ENCODE measurements around the gene ARHGAP10.
"Not testable (repeated sequence)": the region's sequence is repeated elsewhere in the genome, so short reads cannot be mapped to it uniquely, and the experiment has no call there.

The ARHGAP10 gene

GRCh38 chr4:148073349-148073748 lies 341.5 kb downstream of the ARHGAP10 start:
- DNase-seq: no peak

DNA sequence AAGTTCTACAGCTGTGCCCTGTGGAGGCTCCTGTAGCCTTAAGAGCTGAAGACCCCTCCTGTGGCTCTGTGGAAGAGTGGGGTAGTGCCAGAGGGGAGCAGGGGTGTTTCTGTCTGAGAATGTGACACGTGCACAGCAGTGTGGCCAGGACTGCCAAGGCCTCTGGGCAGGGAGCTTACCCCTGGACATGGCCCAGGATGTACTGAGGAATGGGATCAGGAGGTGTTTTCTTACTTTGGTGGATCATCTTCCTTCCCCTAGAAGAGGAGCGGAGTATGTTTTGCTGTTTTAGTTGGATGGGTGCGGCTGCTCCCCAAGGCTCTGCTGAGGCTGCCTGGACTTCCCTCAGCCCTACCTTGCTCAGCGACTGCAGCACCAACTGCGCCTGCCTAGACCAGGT lies 342.6 kb downstream of the ARHGAP10 start:
- DNase-seq: no peak

- no peak for DNase-seq
These were observed 343.6 kb downstream of the ARHGAP10 start for GRCh38 chr4:148075438-148075837.

- DNase-seq: no peak
These were observed 345.1 kb downstream of the ARHGAP10 start for GRCh38 chr4:148076964-148077363.

GRCh38 chr4:148077581-148077980 lies 345.7 kb downstream of the ARHGAP10 start:
- DNase-seq: no peak

GRCh38 chr4:148078061-148078460 lies 346.2 kb downstream of the ARHGAP10 start:
- no peak for DNase-seq

- DNase-seq: no peak
These were observed 348.1 kb downstream of the ARHGAP10 start for GRCh38 chr4:148079961-148080360.

- no peak for DNase-seq
These were observed 349.4 kb downstream of the ARHGAP10 start for GRCh38 chr4:148081267-148081666.

- no peak for DNase-seq
These were observed 349.9 kb downstream of the ARHGAP10 start for GRCh38 chr4:148081745-148082144.

DNA sequence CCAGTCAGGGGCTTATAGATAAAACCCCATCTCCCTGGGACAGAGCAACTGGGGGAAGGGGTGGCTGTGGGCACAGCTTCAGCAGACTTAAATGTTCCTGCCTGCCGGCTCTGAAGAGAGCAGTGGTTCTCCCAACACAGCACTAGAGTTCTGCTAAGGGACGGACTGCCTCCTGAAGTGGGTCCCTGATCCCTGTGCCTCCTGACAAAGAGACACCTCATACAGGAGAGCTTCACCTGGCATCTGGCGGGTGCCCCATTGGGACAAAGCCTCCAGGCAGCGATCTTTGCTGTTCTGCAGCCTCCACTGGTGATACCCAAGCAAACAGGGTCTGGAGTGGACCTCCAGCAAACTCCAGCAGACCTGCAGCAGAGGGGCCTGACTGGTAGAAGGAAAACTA lies 351.2 kb downstream of the ARHGAP10 start:
- not testable (repeated sequence) for DNase-seq

GRCh38 chr4:148089624-148090023 lies 357.7 kb downstream of the ARHGAP10 start:
- DNase-seq: no peak

DNA sequence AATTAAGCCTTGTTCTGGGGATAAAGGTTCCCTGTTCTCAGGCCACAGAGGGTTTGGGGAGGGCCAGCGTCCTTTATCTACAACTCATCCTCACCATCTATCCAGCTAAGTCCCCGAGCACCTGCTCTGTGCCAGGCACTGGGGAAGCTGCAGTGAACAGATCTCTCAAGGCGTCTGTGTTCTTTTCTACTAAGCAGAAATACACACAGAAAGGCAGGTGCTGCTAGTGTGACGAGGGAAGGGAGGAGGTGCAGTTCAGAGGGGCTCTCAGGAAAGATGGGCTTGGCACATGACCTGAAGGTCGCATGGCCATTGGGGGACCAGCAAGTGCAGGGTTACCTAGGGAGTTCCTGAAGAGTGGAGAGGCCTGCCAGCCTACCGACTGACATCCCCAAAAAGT lies 358.1 kb downstream of the ARHGAP10 start:
- DNase-seq: no peak

- DNase-seq: no peak
These were observed 358.9 kb downstream of the ARHGAP10 start for GRCh38 chr4:148090503-148091476.

- DNase-seq: no peak
These were observed 360.0 kb downstream of the ARHGAP10 start for GRCh38 chr4:148091896-148092295.

- DNase-seq: no peak
These were observed 360.6 kb downstream of the ARHGAP10 start for GRCh38 chr4:148092316-148093014.

DNA sequence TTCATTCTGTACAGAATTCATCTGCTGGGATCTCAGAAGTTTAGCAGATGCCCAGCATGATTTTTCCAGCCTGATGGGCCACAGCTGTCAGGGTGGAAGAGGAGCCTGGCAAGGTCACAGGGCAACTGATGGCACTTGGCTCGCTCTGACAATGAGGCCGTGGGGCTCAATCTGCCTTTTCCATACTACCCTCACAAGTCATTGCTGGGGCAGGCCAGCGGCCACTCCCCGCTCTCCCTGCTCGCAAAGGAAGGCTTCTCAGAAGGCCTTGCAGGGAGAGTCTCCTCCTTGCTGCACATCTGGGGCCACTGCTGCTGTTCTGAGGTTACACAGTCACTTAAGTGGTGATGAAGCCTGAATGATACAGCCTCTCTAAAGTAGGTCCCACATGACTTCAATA lies 361.2 kb downstream of the ARHGAP10 start:
- DNase-seq: no peak

- DNase-seq: peak in 1 of 2 experiments; percentile 34
These were observed 362.3 kb downstream of the ARHGAP10 start for GRCh38 chr4:148094149-148094548.

- no peak for DNase-seq
These were observed 363.5 kb downstream of the ARHGAP10 start for GRCh38 chr4:148095346-148095923.

DNA sequence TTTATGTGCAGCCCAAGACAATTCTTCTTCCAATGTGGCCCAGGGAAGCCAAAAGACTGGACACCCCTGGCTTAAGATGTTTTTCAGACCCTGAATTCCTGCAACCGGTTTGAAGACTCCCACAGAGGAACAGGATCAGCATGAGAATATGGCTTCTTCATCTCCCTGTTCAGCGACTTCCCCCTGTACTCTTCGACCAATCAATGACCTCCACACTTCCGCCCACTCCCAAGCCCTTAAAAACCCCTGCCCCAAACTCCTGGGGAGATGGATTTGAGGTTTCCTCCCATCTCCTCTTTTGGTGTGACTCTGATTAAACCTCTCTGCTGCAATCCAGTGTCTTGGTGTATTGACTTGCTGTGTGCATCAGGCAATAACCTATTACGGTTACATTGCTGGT lies 365.9 kb downstream of the ARHGAP10 start:
- no peak for DNase-seq

DNA sequence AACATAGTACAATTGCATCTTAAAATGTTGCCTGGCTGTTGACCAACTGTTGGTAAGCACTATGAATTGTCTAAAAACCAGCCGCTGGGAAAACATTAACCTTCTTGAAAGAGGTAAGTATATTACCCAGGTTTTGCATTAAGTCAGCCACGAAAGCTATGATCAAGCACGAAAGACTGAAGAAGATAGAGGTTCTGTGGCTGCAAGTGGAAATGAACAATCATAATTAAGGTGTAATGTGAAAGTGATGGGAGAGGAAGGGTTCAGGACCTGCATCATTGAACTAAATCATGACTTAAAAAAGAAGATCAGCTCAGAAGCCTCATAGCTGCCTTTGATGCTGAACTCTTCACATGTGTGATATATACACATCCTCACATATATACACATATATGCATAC lies 369.3 kb downstream of the ARHGAP10 start:
- no peak for DNase-seq

GRCh38 chr4:148101790-148102189 lies 369.9 kb downstream of the ARHGAP10 start:
- no peak for DNase-seq

GRCh38 chr4:148103597-148104355 lies 371.9 kb downstream of the ARHGAP10 start:
- DNase-seq: no peak

- DNase-seq: no peak
These were observed 376.9 kb downstream of the ARHGAP10 start for GRCh38 chr4:148108766-148109165.

Measured in NCI-H446 (cell line).